Stomach smooth muscle (tissue), 2 donors: Measurements from ENCODE around the gene TP53I13.

ENCODE experiments used
- H3K27ac ChIP-seq: one replicate; pipeline ENCODE4 v1.7.0; 2013; ENCODE audit warnings: mild to moderate bottlenecking, low read length, inconsistent platforms
- H3K27me3 ChIP-seq, 2 donors: one replicate each; pipeline ENCODE4 v1.7.0; 2013; ENCODE audit warnings: low read length in 2 of 2; ENCODE audit not compliant: insufficient read depth in 2 of 2, control insufficient read depth in 1 of 2
- H3K36me3 ChIP-seq, 2 donors: one replicate each; pipeline ENCODE4 v1.7.0; 2013; ENCODE audit warnings: low read length in 2 of 2; ENCODE audit not compliant: control insufficient read depth in 2 of 2, insufficient read depth in 2 of 2
- H3K4me1 ChIP-seq: one replicate; pipeline ENCODE4 v1.7.0; 2013; ENCODE audit warnings: low read length; ENCODE audit not compliant: control insufficient read depth, insufficient read depth
- H3K4me3 ChIP-seq, 2 donors: one replicate each; pipeline ENCODE4 v1.7.0; 2013; ENCODE audit warnings: low read length in 2 of 2
- H3K9ac ChIP-seq, 2 donors: one replicate each; pipeline ENCODE4 v1.7.0; 2013; ENCODE audit warnings: low read length in 2 of 2, mild to moderate bottlenecking in 1 of 2
- H3K9me3 ChIP-seq, 2 donors: one replicate each; pipeline ENCODE4 v1.7.0; 2013; ENCODE audit warnings: low read length in 2 of 2; ENCODE audit not compliant: control insufficient read depth in 2 of 2
- donor health status: healthy.
- donor health status: Pancreatic carcinoma.

The TP53I13 gene

GRCh38 chr17:29567554-29568330, 759 bp upstream of the TP53I13 start:
- Histone ChIP-seq H3K4me3 (peak overlapping the region; percentile 57 to 87), H3K27me3 (no peaks in the 10 kb centered on the region), H3K9ac (peak overlapping the region; percentile 51 to 64), H3K4me1 (peaks cover 38% of the 10 kb centered on the region), H3K27ac (peak overlapping the region; percentile 60), H3K9me3 (no peaks in the 10 kb centered on the region), H3K36me3 (peaks cover 0 to 3% of the 10 kb centered on the region in 2 donors)

- Histone ChIP-seq H3K27ac (peak overlapping the region; percentile 76), H3K9me3 (no peaks in the 10 kb centered on the region), H3K9ac (peak overlapping the region; percentile 82 to 88), H3K27me3 (no peaks in the 10 kb centered on the region), H3K4me1 (peaks cover 44% of the 10 kb centered on the region), H3K4me3 (peak overlapping the region; percentile 47 to 87), H3K36me3 (peaks cover 0 to 5% of the 10 kb centered on the region in 2 donors)
Measured at GRCh38 chr17:29569245-29569950, 897 bp downstream of the TP53I13 start.

DNA sequence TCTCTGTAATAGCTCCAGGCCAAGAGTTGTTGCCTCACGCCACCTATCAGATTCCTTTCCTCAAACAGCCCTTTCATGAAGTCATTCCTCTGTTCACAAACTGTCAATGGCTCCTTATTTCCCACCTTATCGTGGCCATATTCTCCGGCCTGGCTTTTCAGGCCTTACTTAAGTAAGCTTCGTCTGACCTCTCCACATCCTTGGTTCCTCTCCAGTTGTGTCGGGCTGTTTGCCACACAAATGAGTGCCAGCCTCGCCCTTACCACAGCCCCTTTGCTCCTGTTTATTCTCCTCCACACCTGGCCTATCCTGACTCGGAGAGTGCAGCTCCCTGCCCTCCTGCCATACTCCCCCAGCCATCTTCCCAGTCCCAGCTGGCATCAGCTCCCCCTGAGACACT, 2.0 kb downstream of the TP53I13 start:
- peaks cover 41% of the 10 kb centered on the region for H3K4me1 ChIP-seq
- H3K36me3 ChIP-seq: peaks cover 0 to 13% of the 10 kb centered on the region in 2 donors
- no peak overlapping the region for H3K9ac ChIP-seq

DNA sequence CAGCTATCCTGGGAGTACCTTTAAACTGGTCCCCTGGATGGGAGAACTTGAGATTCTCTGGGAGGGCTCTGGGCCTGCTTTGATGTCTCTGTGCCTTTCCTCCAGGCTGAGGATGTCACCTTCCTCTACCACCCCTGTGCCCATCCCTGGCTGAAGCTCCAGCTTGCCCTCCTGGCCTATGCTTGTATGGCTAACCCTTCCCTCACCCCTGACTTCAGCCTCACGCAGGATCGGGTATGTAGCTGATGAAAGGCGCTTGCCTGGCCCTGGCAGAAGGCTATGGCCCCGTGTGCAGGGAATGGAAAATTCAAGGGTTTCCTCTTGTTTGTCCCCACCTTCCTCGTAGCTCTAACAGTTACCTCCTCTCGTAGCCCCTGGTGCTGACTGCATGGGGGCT, 3.0 kb downstream of the TP53I13 start:
- H3K36me3 ChIP-seq: peaks cover 3 to 23% of the 10 kb centered on the region in 2 donors
- H3K9me3 ChIP-seq: no peaks in the 10 kb centered on the region
- no peaks in the 10 kb centered on the region for H3K27me3 ChIP-seq
- H3K4me1 ChIP-seq: peaks cover 37% of the 10 kb centered on the region
- no peak overlapping the region for H3K4me3 ChIP-seq
- H3K9ac ChIP-seq: peak overlapping the region in 1 of 2 donors; percentile 29
- no peak overlapping the region for H3K27ac ChIP-seq

More for the DNA sequence above, 2.0 kb downstream of the TP53I13 start:
- H3K4me3 ChIP-seq: no peak overlapping the region
- no peaks in the 10 kb centered on the region for H3K27me3 ChIP-seq
- no peak overlapping the region for H3K27ac ChIP-seq
- no peaks in the 10 kb centered on the region for H3K9me3 ChIP-seq

GRCh38 chr17:29571883-29572681, 3.6 kb downstream of the TP53I13 start:
- peaks cover 5 to 27% of the 10 kb centered on the region in 2 donors for H3K36me3 ChIP-seq
- H3K4me3 ChIP-seq: peak overlapping the region in 1 of 2 donors; percentile 55
- no peak overlapping the region for H3K9ac ChIP-seq
- no peaks in the 10 kb centered on the region for H3K27me3 ChIP-seq
- no peak overlapping the region for H3K27ac ChIP-seq
- no peaks in the 10 kb centered on the region for H3K9me3 ChIP-seq
- peaks cover 37% of the 10 kb centered on the region for H3K4me1 ChIP-seq

DNA sequence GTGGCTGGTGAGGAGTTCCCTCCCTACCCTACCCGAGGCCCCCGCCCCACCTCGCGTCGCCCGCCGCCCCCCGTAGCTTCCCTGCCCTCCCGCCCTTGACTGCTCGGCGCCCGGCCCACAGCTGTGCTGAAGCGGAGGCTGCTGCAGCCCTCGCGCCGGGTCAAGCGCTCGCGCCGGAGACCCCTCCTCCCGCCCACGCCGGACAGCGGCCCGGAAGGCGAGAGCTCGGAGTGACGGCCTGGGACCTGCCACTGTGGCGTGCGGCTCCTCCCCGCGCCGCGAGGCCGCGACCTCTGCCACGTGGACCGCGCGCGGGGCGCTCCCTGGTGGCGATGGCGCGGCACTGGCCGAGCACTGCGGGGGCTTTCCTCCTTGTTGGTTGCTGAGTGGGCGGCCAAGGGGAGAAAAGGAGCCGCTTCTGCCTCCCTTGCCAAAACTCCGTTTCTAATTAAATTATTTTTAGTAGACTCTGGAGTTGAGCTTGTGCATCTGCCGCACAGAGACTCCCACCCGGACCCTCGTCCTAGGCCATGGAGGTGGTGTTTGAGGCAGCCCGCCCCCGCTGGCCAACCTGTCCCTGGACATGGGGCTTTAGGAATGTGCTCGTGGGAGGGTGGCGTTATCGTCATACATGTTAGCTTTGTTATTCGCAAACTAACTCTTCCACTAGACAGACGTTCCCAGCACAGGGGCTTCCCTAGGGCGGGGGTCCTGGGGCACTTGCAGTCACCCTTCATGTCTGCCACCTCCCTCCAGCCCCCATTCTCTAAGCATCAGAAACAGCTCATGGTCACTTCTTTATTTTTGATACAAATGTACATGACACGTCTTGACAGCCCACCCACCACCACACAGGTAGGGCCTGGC, 4.4 kb downstream of the TP53I13 start:
- peak overlapping the region in 1 of 2 donors; percentile 55 for H3K4me3 ChIP-seq
- peaks cover 5 to 29% of the 10 kb centered on the region in 2 donors for H3K36me3 ChIP-seq
- no peaks in the 10 kb centered on the region for H3K9me3 ChIP-seq
- H3K27me3 ChIP-seq: no peaks in the 10 kb centered on the region
- no peak overlapping the region for H3K9ac ChIP-seq
- peaks cover 36% of the 10 kb centered on the region for H3K4me1 ChIP-seq
- H3K27ac ChIP-seq: no peak overlapping the region

- Histone ChIP-seq H3K4me3 (no peak overlapping the region), H3K27me3 (no peaks in the 10 kb centered on the region), H3K4me1 (peaks cover 37% of the 10 kb centered on the region), H3K27ac (no peak overlapping the region), H3K36me3 (peaks cover 5 to 33% of the 10 kb centered on the region in 2 donors), H3K9ac (no peak overlapping the region), H3K9me3 (no peaks in the 10 kb centered on the region)
Measured at GRCh38 chr17:29573558-29573869, 5.0 kb downstream of the TP53I13 start.

- Histone ChIP-seq H3K4me3 (no peak overlapping the region), H3K27me3 (no peaks in the 10 kb centered on the region), H3K36me3 (peaks cover 5 to 37% of the 10 kb centered on the region in 2 donors), H3K9ac (no peak overlapping the region), H3K27ac (no peak overlapping the region), H3K9me3 (no peaks in the 10 kb centered on the region), H3K4me1 (peaks cover 32% of the 10 kb centered on the region)
Measured at GRCh38 chr17:29573871-29574731, 5.6 kb downstream of the TP53I13 start.

DNA sequence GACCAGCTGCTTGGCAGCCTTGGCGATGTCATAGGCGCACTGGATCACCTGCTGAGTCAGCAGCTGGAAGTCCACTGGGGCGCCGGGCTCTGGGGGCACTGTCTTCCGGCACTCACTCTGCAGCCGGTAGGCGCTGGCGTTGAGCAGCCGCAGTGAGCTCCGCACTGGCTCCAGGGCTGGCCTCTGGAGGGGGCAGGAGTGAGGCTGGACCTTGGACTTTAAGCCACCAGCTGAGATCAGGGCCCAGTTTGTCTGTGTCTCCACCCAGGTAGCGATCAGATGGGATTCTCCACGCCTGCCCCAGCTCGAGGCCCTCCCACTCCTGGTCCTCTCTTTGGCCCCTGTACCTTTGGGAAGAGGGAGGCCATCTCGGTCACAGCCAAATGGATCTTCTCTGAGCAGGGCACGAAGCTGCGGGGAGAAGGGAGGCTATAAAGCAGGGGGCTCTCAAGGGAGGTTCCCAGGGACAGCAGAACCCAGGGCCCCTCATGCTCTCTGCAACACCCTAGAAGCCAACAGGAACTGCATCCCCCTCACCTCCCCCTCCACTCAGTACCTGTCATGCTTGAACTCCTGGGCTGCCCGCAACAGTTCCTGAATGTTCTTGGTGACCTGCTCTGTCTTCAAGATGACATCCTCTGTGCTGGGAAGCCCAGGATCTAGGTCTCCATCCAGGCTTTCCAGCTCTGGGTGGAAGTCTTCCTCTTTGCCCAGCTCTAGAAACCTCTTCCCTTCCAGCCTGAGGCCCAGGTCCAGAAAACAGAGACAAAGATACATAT, 6.4 kb downstream of the TP53I13 start:
- no peaks in the 10 kb centered on the region for H3K9me3 ChIP-seq
- H3K9ac ChIP-seq: no peak overlapping the region
- H3K4me3 ChIP-seq: no peak overlapping the region
- H3K36me3 ChIP-seq: peaks cover 5 to 41% of the 10 kb centered on the region in 2 donors
- H3K27me3 ChIP-seq: no peaks in the 10 kb centered on the region
- no peak overlapping the region for H3K27ac ChIP-seq
- H3K4me1 ChIP-seq: peaks cover 29% of the 10 kb centered on the region
